GM23338 (cell line): ENCODE results near the gene ZNF775. TPM values are rescaled to one million over a fixed set of nuclear protein-coding genes. Genes with fewer than 3 reads are reported as not detected.
A peak's percentile ranks its signal among the peaks of the same experiment; 100 is the strongest.

ENCODE experiments used
- ATAC-seq: fragments of 200-7000 bp; cut with Tn5 transposase; 3 replicates; pipeline ENCODE4 v1.9.1; 2020
- DNase-seq: peaks from one replicate; pipeline ENCODE4 v3.0.0-alpha.2; 2015; ENCODE audit warnings: low spot score
- H2AFZ ChIP-seq: fragments of 200-600 bp; sonication (generic); 2 replicates; pipeline ENCODE4 v1.8.0; 2016; ENCODE audit warnings: antibody characterized with exemption, mild to moderate bottlenecking, moderate library complexity
- H3F3A ChIP-seq: fragments of 200-600 bp; sonication (generic); replicated peaks from 2 replicates; pipeline ENCODE4 v1.8.0; 2017; ENCODE audit warnings: antibody characterized with exemption, mixed run types, low read depth
- H3K27ac ChIP-seq: fragments of 200-600 bp; sonication (generic); 2 replicates; pipeline ENCODE4 v1.6.1; 2016; ENCODE audit warnings: low read depth
- H3K27me3 ChIP-seq: fragments of 200-600 bp; sonication (generic); 2 replicates; pipeline ENCODE4 v1.8.0; 2016; ENCODE audit warnings: mild to moderate bottlenecking, mixed run types, moderate library complexity; ENCODE audit not compliant: insufficient read depth
- H3K36me3 ChIP-seq: fragments of 200-600 bp; sonication (generic); 2 replicates; pipeline ENCODE4 v1.8.0; 2016; ENCODE audit warnings: mild to moderate bottlenecking; ENCODE audit not compliant: insufficient read depth
- H3K4me1 ChIP-seq: fragments of 200-600 bp; sonication (generic); 2 replicates; pipeline ENCODE4 v1.8.0; 2016; ENCODE audit warnings: mild to moderate bottlenecking, moderate library complexity; ENCODE audit not compliant: insufficient read depth
- H3K4me2 ChIP-seq: fragments of 200-600 bp; sonication (generic); 2 replicates; pipeline ENCODE4 v1.7.1; 2017; ENCODE audit warnings: mixed run types
- H3K4me3 ChIP-seq: fragments of 200-600 bp; sonication (generic); 2 replicates; pipeline ENCODE4 v1.6.1; 2016; ENCODE audit warnings: mixed run types
- H3K79me2 ChIP-seq: fragments of 200-600 bp; sonication (generic); replicated peaks from 2 replicates; pipeline ENCODE4 v1.8.0; 2017; ENCODE audit warnings: mild to moderate bottlenecking; ENCODE audit not compliant: insufficient read depth
- H3K9me2 ChIP-seq: fragments of 200-600 bp; sonication (generic); 2 replicates; pipeline ENCODE4 v1.8.0; 2017; ENCODE audit not compliant: insufficient read depth
- H4K20me1 ChIP-seq: fragments of 200-600 bp; sonication (generic); replicated peaks from 2 replicates; pipeline ENCODE4 v1.8.0; 2017; ENCODE audit warnings: mild to moderate bottlenecking; ENCODE audit not compliant: insufficient read depth
- H3K27ac Mint-ChIP-seq: 2 replicates; pipeline ENCODE4 v1.8.0; 2020; ENCODE audit warnings: inconsistent platforms, mild to moderate bottlenecking, moderate library complexity, mixed read lengths
- H3K27me3 Mint-ChIP-seq: 3 replicates; pipeline ENCODE4 v1.8.0; 2022; ENCODE audit warnings: low read depth, mild to moderate bottlenecking, moderate library complexity, mixed read lengths, inconsistent platforms; ENCODE audit not compliant: insufficient read depth, poor library complexity
- H3K36me3 Mint-ChIP-seq: 3 replicates; pipeline ENCODE4 v1.8.0; 2021; ENCODE audit warnings: low read depth, mild to moderate bottlenecking, inconsistent platforms, moderate library complexity, mixed read lengths
- H3K4me1 Mint-ChIP-seq: 3 replicates; pipeline ENCODE4 v1.8.0; 2020; ENCODE audit warnings: mild to moderate bottlenecking, inconsistent platforms, mixed read lengths
- H3K4me3 Mint-ChIP-seq: 3 replicates; pipeline ENCODE4 v1.8.0; 2021; ENCODE audit warnings: moderate library complexity, mild to moderate bottlenecking, inconsistent platforms, mixed read lengths
- H3K9me3 Mint-ChIP-seq: 3 replicates; pipeline ENCODE4 v1.8.0; 2020; ENCODE audit warnings: moderate library complexity, mild to moderate bottlenecking, inconsistent platforms, mixed read lengths
- CREB1 ChIP-seq: fragments of 250-450 bp; sonication (Bioruptor Pico); IDR thresholded peaks from 2 replicates; pipeline ENCODE4 v1.5.0; 2020; ENCODE audit warnings: low read depth, mild to moderate bottlenecking, moderate library complexity
- CTCF ChIP-seq, 2 experiments: fragments of 200-600 bp in 1 of 2; sonication (generic) in 1 of 2; conservative IDR thresholded peaks; 2 replicates each; pipeline versions ENCODE4 v1.5.1 to v1.6.1; 2016 to 2017; ENCODE audit warnings: antibody characterized with exemption in 2 of 2, low read depth in 2 of 2, mild to moderate bottlenecking in 2 of 2, moderate library complexity in 1 of 2
- ETS1 ChIP-seq: IDR thresholded peaks from 2 replicates; pipeline ENCODE4 v1.6.1; 2016; ENCODE audit warnings: antibody characterized with exemption
- EZH2phosphoT487 ChIP-seq: fragments of 200-600 bp; sonication (generic); IDR thresholded peaks from one replicate; pipeline ENCODE4 v1.8.1; 2018; ENCODE audit warnings: antibody characterized with exemption; ENCODE audit not compliant: unreplicated experiment
- REST ChIP-seq: IDR thresholded peaks from one replicate; pipeline ENCODE4 v1.6.1; 2018; ENCODE audit warnings: antibody characterized with exemption; ENCODE audit not compliant: unreplicated experiment
- ZNF114 ChIP-seq: fragments of 250-450 bp; sonication (Bioruptor Pico); IDR thresholded peaks from 2 replicates; pipeline ENCODE4 v1.5.0; 2020; ENCODE audit warnings: mild to moderate bottlenecking, moderate library complexity
- ZNF331 ChIP-seq: fragments of 250-450 bp; sonication (Bioruptor Pico); IDR thresholded peaks from 2 replicates; pipeline ENCODE4 v1.5.0; 2020; ENCODE audit warnings: low read depth, mild to moderate bottlenecking, moderate library complexity
- ZNF462 ChIP-seq: fragments of 250-450 bp; sonication (Bioruptor Pico); IDR thresholded peaks from 2 replicates; pipeline ENCODE4 v1.5.0; 2020; ENCODE audit warnings: mild to moderate bottlenecking, moderate library complexity
- polyA plus RNA-seq: library from polyadenylated mRNA; unstranded; fragments of >200 nt; fragmentation: Nextera tagmentation; extraction: Ambion mirVana; gene quantifications from 2 replicates; pipeline ENCODE4 v1.2.1, GENCODE V29; 2016
- total RNA-seq: library from RNA; depleted of rRNA; stranded (reverse); fragments of >200 nt; shearing (Covaris generic); gene quantifications from 2 replicates; pipeline ENCODE4 v1.2.3, GENCODE V29; 2014

ZNF775 gene
- total and polyA plus RNA-seq, 2 experiments from 2014 or later = 4.5 to 38.2 TPM

GRCh38 chr7:150356265-150356897 lies 22.7 kb upstream of the ZNF775 start:
- no peak overlapping the region for H3K4me2 ChIP-seq
- H3K4me3 Mint-ChIP-seq = no peak overlapping the region
- peaks cover 21% of the 10 kb centered on the region for H3K4me1 ChIP-seq
- TF ChIP-seq CTCF (conservative IDR thresholded peaks at IDR 0.05; ENCODE audit: low read depth in 2 of 2) (peak; percentile 73 to 80), ZNF331 (no peak)
- no peaks in the 10 kb centered on the region; the same call in 2 of the 3 replicates for H3K9me3 Mint-ChIP-seq
- H3K9me2 ChIP-seq = no peaks in the 10 kb centered on the region
- peaks cover 13% of the 10 kb centered on the region for H3F3A ChIP-seq
- DNase-seq = peak; percentile 81
- no peaks in the 10 kb centered on the region for H4K20me1 ChIP-seq
- ATAC-seq = peak; percentile 33
- no peak overlapping the region for H3K4me3 ChIP-seq
- H3K27me3 Mint-ChIP-seq = peaks cover 5% of the 10 kb centered on the region
- H2AFZ ChIP-seq = no peak overlapping the region
- H3K27ac Mint-ChIP-seq = no peak overlapping the region
- no peaks in the 10 kb centered on the region; the same call in 2 of the 3 replicates for H3K36me3 Mint-ChIP-seq
- H3K27ac ChIP-seq = no peak overlapping the region
- peaks cover 24% of the 10 kb centered on the region for H3K4me1 Mint-ChIP-seq
- no peaks in the 10 kb centered on the region; the same call in 1 of the 2 replicates for H3K36me3 ChIP-seq
- H3K79me2 ChIP-seq = no peaks in the 10 kb centered on the region
- no peaks in the 10 kb centered on the region for H3K27me3 ChIP-seq

- Histone ChIP-seq H2AFZ (0 out of 2 replicates have a peak overlapping the region, but pooled peaks have one; percentile 76), H3K4me1 (peaks cover 30% of the 10 kb centered on the region), H3F3A (peaks cover 18% of the 10 kb centered on the region), H3K27me3 (no peaks in the 10 kb centered on the region), H3K4me3 (no peak overlapping the region), H3K27ac (no peak overlapping the region), H3K36me3 (no peaks in the 10 kb centered on the region; the same call in 1 of the 2 replicates), H3K9me2 (no peaks in the 10 kb centered on the region), H3K79me2 (no peaks in the 10 kb centered on the region), H3K4me2 (peak overlapping the region; percentile 40; the same call in 1 of the 2 replicates), H4K20me1 (no peaks in the 10 kb centered on the region)
- Mint-ChIP-seq H3K27me3 (peaks cover 5% of the 10 kb centered on the region), H3K27ac (no peak overlapping the region), H3K9me3 (no peaks in the 10 kb centered on the region; the same call in 2 of the 3 replicates), H3K36me3 (no peaks in the 10 kb centered on the region; the same call in 2 of the 3 replicates), H3K4me1 (peaks cover 33% of the 10 kb centered on the region), H3K4me3 (no peak overlapping the region)
- no peak for ATAC-seq
- DNase-seq = no peak
- TF ChIP-seq ZNF331 (no peak), ZNF462 (no peak), CREB1 (no peak), ZNF114 (CRISPR knock-in tag) (no peak), REST (no peak), EZH2phosphoT487 (no peak), ETS1 (no peak)
Measured at GRCh38 chr7:150357270-150357669, 21.9 kb upstream of the ZNF775 start.
